NCI-H526 treated with DMSO at 0.1 percent for 48 hours (cell line): ENCODE results near the gene PDPK1.
A peak's percentile ranks its signal among the peaks of the same experiment; 100 is the strongest.
"Not testable (repeated sequence)": the region's sequence is repeated elsewhere in the genome, so short reads cannot be mapped to it uniquely, and the experiment has no call there.

Experiments used
- DNase-seq: peaks from one replicate; lab custom pipeline; 2025; lab: John Stamatoyannopoulos, UW

Gene PDPK1

DNA sequence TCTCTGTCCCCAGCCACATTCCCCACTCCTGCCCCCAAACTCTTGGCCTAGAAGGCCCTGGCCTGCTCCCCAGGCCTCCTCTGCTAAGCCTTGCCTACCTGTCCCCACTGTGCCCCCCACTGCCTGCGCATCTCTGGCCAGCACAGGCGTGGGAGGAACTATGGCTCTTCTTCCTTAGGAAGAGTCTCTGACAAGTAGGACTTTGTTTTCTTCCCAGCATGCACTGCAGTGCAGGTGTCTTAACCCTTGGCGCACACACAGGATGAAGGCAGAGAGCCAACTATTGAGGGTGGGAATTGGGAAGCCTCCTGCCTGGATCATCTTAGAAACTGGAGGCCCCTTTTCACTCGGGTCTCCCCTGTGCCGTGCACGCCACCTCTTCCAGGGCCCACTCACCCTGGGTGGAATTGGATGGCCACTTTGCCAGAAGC lies 14.0 kb upstream of the PDPK1 start:
- no peak for DNase-seq

DNA sequence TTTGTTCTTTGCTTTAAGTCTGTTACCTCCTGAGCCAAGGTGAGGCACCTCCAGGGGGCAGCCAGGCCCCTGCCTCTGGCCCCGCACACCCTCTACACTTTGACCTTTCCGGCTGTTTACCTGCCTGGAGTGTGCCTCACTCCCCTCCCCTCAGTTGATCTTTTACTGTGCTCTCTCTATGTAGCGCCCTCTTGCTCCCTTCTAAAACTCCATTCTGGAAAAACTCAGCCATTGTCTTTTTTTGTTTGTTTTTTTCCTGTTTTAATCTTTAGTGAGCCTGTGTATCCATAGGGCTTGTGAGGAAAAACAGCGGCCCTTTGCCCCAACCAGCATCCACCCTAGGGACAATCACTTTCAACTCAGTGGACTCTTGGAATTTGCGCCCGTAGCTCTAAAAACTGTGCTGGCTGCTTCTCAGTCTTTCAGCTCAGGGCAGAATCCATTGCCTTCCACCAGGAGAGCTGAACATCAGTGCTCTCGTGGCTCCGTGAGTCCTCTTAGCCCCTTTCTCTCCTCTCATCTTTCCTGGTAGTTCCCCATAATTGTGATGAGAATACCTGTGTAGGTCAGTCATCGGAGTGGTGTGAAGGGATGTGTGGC lies 13.4 kb upstream of the PDPK1 start:
- no peak for DNase-seq

DNA sequence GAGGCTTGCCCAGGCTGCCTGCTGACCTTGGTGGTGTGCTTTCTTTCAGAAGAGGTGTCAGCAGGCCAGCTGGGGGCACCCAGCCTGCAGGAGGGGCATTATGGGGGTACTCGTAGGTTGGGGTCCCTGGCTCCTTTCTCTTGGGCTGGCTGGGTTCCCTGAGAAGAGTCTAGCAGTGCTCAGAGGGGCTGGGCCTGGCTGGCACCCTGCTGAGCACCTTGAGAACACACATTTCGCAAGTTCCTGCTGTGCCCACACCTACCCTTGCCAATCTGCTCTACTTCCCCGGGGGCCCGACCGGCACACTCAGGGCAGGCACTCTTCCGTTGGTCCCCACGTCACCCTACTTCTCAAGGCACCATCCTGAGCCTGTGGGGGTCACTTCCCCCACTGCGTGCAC lies 11.7 kb upstream of the PDPK1 start:
- DNase-seq: no peak

DNA sequence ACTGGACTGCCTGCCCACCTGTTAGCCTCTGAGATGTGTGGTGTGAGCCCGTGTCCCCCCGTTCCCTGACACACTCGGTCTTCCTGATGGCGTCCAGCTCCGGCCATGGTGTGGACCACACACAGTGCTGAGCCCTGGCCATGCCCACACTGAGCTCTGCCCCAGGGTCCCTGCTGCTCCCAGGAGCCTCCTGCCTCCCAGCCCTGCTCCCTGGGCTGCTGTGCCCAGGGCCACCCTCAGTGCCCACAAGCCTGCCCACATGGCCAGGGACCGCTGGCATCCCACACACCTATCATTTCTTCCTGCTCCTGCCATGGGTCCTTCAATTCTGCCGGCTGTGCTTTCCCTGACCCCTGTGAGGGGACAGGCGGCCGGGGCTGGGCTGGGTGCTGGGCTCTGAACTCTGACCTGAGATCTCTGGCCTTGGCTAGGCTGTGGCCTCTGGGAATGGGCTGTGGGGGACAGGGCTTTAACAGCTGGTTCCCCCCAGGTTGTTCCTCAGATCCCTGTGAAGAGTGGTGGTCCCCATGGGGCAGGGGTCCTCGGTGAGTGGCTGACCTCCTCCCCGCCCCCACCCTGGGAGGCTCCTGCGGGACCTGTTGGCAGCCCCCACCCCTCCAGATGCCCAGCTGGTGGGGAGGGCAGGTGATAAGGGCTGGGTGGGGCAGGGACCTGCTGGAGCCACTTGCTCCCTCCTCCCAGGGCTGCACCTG lies 10.6 kb upstream of the PDPK1 start:
- no peak for DNase-seq

DNA sequence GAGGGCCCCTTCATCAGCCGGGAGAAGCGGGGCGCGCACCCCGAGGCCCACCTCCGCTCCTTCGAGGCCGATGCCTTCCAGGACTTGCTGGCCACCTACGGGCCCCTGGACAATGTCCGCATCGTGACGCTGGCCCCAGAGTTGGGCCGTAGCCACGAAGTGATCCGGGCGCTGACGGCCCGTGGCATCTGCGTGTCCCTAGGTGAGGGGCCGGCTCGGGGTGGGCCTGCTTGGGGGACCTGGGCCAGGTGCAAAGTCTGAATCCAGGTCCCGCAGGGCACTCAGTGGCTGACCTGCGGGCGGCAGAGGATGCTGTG lies 10.1 kb upstream of the PDPK1 start:
- no peak for DNase-seq

DNA sequence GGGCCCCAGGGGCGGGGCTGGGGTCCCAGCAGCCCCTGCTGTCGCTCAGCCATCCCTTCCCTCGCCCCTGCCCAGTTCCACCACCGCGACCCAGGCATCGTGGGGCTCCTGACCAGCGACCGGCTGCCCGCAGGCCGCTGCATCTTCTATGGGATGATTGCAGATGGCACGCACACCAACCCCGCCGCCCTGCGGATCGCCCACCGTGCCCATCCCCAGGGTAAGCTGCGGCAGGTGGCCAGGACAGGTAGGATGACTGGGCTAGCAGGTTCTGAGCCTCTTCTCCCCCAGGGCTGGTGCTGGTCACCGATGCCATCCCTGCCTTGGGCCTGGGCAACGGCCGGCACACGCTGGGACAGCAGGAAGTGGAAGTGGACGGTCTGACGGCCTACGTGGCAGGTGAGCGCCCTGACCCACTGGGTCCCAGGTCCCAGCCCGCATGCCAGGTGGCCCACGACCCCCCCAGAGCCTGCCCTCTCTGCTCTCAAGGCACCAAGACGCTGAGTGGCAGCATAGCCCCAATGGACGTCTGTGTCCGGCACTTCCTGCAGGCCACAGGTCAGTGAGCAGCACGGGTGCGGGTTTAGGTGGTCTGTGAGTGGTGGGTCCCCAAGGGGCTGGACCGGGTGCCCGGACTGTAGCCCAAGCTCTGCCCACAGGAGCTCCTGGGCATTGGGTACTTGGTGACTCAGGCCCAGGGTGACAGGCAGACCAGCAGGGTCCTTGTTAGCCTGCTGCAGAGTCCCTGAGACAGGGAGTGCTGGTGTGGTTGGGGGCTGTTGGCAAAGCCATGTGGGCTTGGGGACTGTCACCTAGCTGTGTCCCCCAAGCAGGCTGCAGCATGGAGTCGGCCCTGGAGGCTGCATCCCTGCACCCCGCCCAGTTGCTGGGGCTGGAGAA lies 9.4 kb upstream of the PDPK1 start:
- no peak for DNase-seq

DNA sequence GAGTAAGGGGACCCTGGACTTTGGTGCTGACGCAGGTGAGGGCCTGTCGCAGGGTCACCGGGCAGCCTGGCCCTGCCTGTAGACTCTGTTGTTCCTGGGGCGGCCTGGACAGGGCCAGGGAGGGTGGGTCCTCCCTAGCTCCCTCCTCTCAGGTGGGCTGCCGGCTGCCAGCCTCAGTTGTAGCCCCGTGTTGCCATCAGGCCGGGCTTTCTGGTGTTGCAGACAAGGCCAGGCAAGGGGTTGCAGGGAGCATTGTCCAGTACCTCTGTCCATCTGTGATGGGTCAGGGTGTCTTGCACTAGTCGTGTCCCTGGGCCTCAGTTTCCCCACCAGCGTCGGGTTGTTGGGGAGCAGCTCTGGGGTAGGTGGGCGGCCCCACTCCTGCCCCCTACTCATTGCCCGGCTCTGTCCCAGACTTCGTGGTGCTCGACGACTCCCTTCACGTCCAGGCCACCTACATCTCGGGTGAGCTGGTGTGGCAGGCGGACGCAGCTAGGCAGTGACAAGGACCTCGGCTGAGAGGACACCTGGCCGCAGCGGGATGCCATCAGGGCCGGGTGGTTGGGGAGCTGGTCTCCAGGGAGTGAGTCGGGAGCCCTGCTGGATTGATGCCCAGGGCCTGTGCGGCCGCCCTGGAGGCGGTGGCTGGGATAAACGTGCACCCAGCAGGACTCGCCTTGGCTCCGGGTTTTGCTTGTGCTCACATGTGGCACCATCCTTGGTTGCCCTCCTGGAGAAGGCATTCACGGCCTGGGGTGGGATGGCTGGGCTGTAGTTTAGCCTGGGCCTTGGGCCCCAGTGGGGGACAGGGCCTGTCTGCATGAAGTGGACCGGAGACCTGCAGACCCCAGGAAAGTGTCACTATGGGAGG lies 8.5 kb upstream of the PDPK1 start:
- DNase-seq: no peak

DNA sequence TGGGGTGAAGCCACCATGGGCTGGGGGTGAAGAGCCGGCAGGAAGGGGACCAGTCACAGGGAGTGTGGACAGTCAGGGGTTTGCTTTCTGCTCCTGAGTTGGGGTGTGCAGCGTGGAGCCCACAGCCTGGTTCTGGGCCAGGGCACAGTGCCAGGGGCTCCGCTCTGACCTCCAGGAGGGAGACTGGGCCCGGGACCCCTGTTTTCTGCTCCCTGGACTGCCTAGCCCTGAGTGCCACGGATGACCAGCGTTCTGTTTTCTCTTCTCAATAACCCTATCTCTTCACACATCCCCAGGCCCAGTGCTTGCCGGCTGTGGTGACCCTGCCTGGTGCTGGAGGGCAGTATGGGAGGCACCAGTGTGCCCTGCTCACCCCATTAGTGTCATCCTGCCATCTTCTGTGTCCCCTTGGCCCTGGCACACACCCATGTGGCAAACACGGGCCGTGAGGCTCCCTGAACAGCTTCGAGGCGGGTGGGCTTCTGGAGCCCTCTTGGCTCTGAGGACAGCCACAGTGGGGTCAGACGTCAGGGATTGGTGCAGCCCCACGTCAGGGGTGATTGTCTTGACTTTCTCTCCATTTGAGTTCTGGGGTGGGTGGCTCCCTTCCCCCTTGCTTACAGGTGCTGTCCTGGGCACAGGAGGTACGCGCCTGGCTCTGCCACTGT lies 7.7 kb upstream of the PDPK1 start:
- no peak for DNase-seq

DNA sequence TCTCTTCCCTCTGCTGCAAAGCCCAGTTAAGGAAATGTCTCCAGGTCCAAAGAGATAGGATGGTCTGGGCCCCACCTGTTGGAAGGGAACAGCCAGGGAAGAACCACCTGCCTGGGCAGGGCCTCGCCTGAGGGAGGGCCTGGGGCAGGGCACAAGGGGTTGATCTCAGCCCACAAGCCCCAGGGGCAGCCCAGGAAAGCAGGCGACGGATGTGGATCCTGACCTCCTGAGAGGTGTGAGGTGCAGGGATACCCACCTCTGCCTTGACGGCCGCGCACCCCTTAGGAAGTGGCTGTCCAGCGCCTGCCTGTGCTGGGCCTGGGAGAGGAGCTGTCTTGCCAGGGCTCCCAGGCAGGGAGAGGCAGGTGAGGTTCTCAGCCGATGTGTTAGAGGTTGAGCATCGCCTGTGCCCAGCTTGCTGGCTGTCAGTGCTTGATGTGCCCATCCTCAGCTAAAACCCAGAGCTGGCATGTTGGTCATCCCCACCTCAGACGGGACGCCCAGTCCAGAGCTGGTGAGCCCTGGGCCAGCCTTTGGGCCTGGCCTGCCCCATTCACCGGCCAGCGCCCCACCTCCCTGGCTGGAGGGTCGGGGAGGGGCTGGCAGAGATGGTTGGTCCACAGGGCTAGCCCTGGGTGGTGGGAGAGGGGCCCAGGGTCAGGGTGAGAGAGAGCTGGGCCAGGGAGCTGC lies 7.0 kb upstream of the PDPK1 start:
- no peak for DNase-seq

DNA sequence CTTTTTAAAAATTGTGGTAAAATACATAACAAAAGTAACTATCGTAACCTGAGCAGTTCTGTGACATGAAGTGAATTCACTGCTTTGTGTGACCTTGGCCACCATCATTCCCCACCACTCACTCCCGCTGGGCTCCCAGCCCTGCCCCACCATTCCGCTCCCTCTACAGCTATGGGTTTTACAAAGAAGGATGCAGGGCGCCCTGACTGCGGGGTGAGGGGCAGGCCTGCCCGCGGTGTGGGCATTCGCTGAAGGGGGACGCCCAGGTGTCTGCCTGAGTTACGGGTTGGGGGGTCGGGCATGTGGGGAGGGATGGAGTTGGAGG lies 6.5 kb upstream of the PDPK1 start, which contains the start of gene CEMP1:
Gene CEMP1, minus strand, starts transcription at position 38 of the 325 bp plus-strand sequence. CDS start 335 bp downstream, outside the sequence.
- DNase-seq: no peak

DNA sequence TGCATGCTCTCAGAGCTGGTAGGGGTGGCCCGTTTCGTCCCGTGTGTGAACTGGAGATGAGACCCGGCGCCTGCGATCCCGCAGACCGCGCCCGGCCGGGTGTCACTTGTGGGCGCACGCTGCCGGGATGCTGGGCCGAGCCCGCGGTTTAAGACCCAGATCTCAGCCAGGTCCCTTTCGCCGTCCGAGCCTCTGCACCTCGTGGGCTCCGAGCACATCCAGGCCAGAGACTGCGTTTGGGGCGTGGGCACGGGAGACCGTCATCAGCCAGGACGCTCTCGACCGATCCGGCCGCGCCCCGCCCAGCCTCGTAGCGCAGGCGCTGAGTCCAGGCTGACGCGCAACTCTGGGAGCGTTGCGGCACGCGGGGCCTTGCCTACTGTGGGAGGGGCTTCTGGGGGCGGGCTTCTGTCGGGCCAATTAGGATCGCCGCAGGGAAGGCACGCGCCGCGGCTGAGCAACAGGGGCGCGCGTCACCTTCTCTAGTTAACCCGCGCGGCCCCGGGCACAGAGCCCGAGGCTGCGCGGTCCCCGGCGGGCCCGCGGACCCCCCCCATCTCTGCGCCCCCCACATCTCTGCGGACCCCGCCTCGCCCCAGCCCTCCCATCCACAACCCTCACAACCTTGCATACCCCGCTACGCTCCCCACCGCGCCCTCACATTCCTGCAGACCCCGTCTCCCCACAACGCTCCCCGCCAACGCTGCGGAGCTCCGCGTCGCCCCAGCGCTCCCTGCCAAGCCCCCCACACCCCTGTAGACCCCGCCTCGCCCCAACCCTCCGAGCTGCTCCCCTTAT lies 5.9 kb upstream of the PDPK1 start:
- DNase-seq: peak; percentile 82

DNA sequence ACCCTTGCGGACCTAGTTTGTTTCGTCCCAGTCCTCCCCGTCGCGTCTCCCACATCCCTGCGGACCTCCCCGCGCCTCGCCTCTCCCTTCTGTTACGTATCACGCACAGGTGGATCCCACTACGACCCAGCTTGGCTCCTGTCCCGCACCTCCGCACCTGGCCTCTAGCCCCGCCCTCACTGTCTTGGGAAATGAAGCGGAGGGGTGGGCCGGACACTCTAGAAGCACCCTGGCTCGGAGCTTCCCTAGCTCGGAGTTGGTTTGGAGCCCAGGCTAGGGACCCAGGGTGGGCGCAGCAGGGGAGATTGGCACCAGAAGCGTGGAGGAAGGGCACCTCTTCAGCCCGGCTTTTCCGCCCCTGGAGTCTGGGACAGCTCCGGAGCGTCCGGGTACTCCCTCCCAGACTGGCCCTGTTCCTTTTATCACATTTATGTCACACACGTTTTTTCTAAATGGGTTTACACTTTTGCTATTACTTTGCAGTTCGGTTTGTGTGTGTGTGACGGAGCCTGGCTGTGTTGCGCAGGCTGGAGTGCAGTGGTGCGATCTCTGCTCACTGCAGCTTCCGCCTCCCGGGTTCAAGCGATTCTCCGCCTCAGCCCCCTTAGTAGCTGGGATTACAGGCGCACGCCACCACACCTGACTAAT lies 5.2 kb upstream of the PDPK1 start:
- DNase-seq: peak; percentile 34

DNA sequence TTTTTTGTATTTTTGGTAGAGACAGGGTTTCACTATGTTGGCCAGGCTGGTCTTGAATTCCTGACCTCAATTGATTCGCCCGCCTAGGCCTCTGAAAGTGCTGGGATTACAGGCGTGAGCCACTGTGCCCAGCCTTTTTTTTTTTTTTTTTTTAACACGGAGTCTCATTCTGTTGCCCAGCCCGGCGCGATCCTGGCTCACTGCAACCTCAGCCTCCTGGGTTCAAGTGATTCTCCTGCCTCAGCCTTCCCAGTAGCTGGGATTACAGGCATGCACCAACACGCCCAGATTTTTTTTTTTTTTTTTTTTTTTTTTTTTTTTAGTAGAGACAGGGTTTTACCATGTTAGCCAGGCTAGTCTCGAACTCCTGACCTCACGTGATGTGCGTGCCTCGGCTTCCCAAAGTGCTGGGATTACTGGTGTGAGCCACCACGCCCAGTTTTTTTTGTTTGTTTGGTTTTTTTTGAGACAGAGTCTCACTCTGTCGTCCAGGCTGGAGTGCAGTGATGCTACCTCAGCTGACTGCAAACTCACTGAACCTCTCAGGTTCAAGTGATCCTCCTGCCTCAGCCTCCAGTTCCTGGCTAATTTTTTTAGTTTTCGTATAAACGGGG lies 4.6 kb upstream of the PDPK1 start:
- not testable (repeated sequence) for DNase-seq

DNA sequence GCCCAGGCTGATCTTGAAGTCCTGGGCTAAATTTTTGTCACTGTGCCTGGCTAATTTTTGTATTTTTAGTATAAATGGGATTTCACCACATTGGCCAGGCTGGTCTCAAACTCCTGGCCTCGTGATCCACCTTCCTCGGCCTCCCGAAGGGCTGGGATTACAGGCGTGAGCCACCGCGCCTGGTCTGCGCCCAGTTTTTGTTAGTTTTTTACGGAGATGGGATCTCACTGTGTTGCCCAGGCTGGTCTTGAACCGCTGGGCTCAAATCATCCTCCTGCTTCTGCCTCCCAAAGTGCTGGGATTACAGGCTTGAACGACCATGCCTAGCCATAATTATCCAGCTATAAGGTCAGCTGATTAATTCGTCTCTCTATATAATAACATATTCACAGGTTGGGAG lies 3.9 kb upstream of the PDPK1 start:
- DNase-seq: no peak

DNA sequence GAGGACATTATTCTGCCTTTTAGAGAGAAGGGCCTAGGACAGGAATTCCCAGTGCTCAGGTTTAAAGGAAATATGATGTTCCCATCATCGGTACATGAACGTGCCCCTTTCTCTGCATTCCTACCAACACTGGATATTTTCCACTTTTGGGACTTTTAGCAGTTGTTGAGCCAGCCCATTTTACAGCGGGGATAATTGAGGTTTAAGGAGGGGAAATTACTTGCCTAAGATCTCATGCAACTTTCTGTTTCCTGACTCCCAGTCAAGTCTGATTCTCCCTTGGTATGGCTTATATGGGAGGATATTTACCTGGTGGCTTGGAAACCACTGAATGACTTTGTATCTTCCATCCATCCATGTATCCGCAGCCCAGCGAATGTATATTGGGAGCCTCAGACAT lies 3.5 kb upstream of the PDPK1 start:
- not testable (repeated sequence) for DNase-seq

DNA sequence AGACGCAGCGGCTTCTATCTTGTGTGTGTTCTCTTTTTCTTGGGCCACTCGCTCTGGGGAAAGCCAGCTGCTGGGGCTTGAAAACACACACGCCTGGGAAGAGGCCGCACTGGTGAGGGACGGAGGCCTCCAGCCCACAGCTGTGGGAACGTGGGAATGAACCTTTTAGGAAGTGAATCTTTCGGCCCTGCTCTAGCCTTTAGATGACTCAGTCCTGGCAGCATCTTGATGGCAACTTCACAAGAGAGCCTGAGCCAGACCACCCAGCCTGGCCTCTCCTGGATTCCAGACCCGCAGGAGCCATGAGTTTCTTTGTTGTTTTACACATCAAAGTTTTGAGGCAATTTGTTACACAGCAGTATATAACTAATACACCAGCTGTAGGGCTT lies 2.2 kb upstream of the PDPK1 start:
- no peak for DNase-seq

DNA sequence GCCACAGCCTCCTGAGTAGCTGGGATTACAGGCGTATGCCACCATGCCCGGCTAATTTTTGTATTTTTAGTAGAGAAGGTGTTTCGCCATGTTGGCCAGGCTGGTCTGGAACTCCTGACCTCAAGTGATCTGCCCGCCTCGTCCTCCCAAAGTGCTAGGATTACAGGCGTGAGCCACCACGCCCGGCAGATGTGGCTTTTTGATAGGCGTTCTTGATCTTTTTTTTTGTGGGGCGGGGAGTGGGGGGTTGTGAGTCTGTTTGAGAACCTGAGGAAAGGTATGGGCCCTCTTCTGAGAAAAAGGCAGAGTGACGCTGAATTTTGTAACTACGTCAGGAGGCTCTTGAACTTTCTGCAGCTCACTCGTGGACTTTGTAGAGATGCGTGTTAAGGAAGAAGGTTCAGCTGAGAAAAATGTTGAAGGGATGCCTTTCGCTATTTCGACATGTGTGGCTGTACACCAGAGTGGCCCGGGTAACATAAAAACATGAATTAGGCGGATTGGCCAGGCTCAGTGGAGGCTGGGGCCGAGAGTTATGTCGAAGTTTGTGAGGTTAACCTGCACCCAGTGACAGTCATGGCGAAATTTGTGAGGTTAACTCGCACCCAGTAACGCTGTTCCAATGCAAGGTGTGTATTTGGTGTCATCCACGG lies 1.5 kb downstream of the PDPK1 start:
- not testable (repeated sequence) for DNase-seq

DNA sequence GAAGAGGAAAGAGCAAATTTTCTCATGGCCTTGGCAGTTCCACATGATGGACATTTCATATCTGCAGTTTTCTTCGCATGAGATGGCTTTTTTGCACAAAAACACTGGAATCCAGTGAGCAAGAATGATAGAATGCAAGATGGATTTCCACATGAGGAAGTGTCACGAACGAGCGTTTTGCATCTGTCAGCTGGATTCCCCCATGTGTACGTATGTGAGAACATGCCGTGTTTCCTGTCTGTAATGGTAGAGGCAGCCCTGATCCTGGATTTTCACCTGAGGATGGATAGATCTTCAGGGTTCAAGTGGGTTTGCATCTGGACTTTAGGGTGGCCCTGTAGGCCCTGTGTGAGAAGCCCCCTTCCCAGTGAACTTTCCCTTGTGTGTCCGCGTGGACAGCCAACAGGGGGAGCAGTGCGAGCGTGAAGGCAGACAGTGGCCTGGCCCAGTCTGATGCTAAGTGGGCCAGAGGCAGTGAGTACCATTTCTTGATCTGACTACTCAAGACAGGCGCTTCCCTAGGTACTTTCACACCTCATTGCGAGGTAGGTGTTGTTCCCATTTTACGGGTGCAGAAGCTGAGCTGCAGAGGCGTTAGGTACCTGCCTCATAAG lies 2.1 kb downstream of the PDPK1 start:
- DNase-seq: not testable (repeated sequence)
